Astrocyte (in vitro differentiated cells and primary cell): ENCODE results near the gene CELSR3. TPM values are rescaled to one million over a fixed set of nuclear protein-coding genes. Genes with fewer than 3 reads are reported as not detected.

ENCODE experiments used
- DNase-seq: peaks from one replicate; pipeline ENCODE4 v3.0.0-alpha.2; 2010; ENCODE audit warnings: low read depth
- FAIRE-seq: peaks from 2 replicates; lab custom pipeline; 2011; peaks lifted over from hg19 to GRCh38; lab: Jason Lieb, UNC
- H2AFZ ChIP-seq: 2 replicates; pipeline ENCODE4 v1.6.0; 2012; ENCODE audit warnings: low read depth, low read length, inconsistent platforms
- H3K27ac ChIP-seq: 2 replicates; pipeline ENCODE4 v1.5.1; 2011; ENCODE audit warnings: low read depth, low read length, inconsistent platforms
- H3K27me3 ChIP-seq: 2 replicates; pipeline ENCODE4 v1.6.0; 2011; ENCODE audit warnings: low read length, inconsistent platforms; ENCODE audit not compliant: insufficient read depth
- H3K36me3 ChIP-seq: 2 replicates; pipeline ENCODE4 v1.5.1; 2011; ENCODE audit warnings: low read length, inconsistent platforms; ENCODE audit not compliant: insufficient read depth
- H3K4me1 ChIP-seq: 2 replicates; pipeline ENCODE4 v1.5.1; 2011; ENCODE audit warnings: low read length, inconsistent platforms; ENCODE audit not compliant: insufficient read depth
- H3K4me2 ChIP-seq: 2 replicates; pipeline ENCODE4 v1.6.0; 2012; ENCODE audit warnings: low read length, inconsistent platforms
- H3K4me3 ChIP-seq: 2 replicates; pipeline ENCODE4 v1.5.1; 2011; ENCODE audit warnings: low read depth, mild to moderate bottlenecking, low read length, inconsistent platforms; ENCODE audit not compliant: insufficient read depth
- H3K79me2 ChIP-seq: 2 replicates; pipeline ENCODE4 v1.6.0; 2012; ENCODE audit warnings: mild to moderate bottlenecking, low read length, inconsistent platforms; ENCODE audit not compliant: insufficient read depth
- H3K9ac ChIP-seq: 2 replicates; pipeline ENCODE4 v1.6.0; 2012; ENCODE audit warnings: mild to moderate bottlenecking, low read length, inconsistent platforms
- H3K9me3 ChIP-seq: 2 replicates; pipeline ENCODE4 v1.5.1; 2012; ENCODE audit warnings: low read depth, mild to moderate bottlenecking, low read length, inconsistent platforms; ENCODE audit not compliant: insufficient read depth
- H4K20me1 ChIP-seq: 2 replicates; pipeline ENCODE4 v1.6.0; 2012; ENCODE audit warnings: low read length, inconsistent platforms; ENCODE audit not compliant: insufficient read depth
- H3K27ac Mint-ChIP-seq: one replicate; pipeline ENCODE4 v1.8.0; 2021; ENCODE audit warnings: mild to moderate bottlenecking, mixed read lengths; ENCODE audit not compliant: unreplicated experiment
- H3K27me3 Mint-ChIP-seq: one replicate; pipeline ENCODE4 v1.8.0; 2021; ENCODE audit warnings: low read depth, mixed read lengths; ENCODE audit not compliant: unreplicated experiment
- H3K36me3 Mint-ChIP-seq: one replicate; pipeline ENCODE4 v1.8.0; 2021; ENCODE audit warnings: low read depth, mixed read lengths; ENCODE audit not compliant: unreplicated experiment
- H3K4me1 Mint-ChIP-seq: one replicate; pipeline ENCODE4 v1.8.0; 2021; ENCODE audit warnings: low read depth, mixed read lengths; ENCODE audit not compliant: unreplicated experiment
- H3K4me3 Mint-ChIP-seq: one replicate; pipeline ENCODE4 v1.8.0; 2021; ENCODE audit warnings: mild to moderate bottlenecking, moderate library complexity, mixed read lengths; ENCODE audit not compliant: unreplicated experiment
- H3K9me3 Mint-ChIP-seq: one replicate; pipeline ENCODE4 v1.8.0; 2021; ENCODE audit warnings: mild to moderate bottlenecking, mixed read lengths; ENCODE audit not compliant: unreplicated experiment
- EZH2 ChIP-seq: IDR thresholded peaks from 2 replicates; pipeline ENCODE4 v1.6.1; 2012; ENCODE audit warnings: mild to moderate bottlenecking, low read length, inconsistent platforms; ENCODE audit not compliant: insufficient read depth
- total RNA-seq: library from RNA; stranded (reverse); gene quantifications from 2 replicates; pipeline ENCODE4 v1.2.1, GENCODE V29; 2021
- TF ChIP-seq, protein P1 (sequence below): IDR thresholded peaks from 2 replicates; pipeline ENCODE4 v1.5.1; 2011; ENCODE audit warnings: low read depth, mild to moderate bottlenecking, inconsistent platforms, low read length, moderate library complexity; ENCODE audit not compliant: insufficient read depth

CELSR3 gene
- total RNA-seq, 1 donor from 2014 or later: 8.6 TPM

DNA sequence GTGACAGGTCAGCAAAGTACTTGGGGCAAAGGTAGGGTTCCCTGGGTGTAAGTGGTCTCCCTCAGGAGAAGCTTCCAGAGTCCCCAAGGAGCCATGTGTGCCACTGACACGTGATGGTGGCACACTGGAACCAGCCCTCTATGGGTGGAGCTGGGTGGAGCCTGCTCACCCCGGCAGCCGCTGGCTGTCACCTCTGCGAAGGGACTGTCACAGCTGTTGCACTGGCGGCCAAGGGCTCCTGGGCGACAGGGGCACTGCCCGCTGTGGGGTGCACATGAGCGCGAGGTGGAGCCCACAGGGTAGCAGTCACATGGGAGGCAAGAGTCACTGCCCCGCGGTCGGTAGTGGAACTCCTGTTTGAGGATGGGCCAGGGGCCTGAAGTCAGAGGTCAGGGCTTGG is 12.0 kb downstream of the CELSR3 start:
- Histone ChIP-seq H3K9me3 (no peaks in the 10 kb centered on the region), H3K27me3 (no peaks in the 10 kb centered on the region), H3K27ac (no peak overlapping the region), H3K4me1 (no peaks in the 10 kb centered on the region), H3K4me3 (no peak overlapping the region), H3K36me3 (no peaks in the 10 kb centered on the region), H3K79me2 (no peaks in the 10 kb centered on the region), H3K4me2 (no peak overlapping the region), H4K20me1 (peaks cover 3% of the 10 kb centered on the region), H3K9ac (no peak overlapping the region), H2AFZ (no peak overlapping the region)
- Mint-ChIP-seq H3K4me3 (no peak overlapping the region), H3K27ac (no peak overlapping the region), H3K36me3 (peaks cover 26% of the 10 kb centered on the region), H3K27me3 (peaks cover 16% of the 10 kb centered on the region), H3K4me1 (no peaks in the 10 kb centered on the region), H3K9me3 (peaks cover 3% of the 10 kb centered on the region)
- TF ChIP-seq, protein P1, sequence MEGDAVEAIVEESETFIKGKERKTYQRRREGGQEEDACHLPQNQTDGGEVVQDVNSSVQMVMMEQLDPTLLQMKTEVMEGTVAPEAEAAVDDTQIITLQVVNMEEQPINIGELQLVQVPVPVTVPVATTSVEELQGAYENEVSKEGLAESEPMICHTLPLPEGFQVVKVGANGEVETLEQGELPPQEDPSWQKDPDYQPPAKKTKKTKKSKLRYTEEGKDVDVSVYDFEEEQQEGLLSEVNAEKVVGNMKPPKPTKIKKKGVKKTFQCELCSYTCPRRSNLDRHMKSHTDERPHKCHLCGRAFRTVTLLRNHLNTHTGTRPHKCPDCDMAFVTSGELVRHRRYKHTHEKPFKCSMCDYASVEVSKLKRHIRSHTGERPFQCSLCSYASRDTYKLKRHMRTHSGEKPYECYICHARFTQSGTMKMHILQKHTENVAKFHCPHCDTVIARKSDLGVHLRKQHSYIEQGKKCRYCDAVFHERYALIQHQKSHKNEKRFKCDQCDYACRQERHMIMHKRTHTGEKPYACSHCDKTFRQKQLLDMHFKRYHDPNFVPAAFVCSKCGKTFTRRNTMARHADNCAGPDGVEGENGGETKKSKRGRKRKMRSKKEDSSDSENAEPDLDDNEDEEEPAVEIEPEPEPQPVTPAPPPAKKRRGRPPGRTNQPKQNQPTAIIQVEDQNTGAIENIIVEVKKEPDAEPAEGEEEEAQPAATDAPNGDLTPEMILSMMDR: no peak
- no peak for TF ChIP-seq EZH2
- FAIRE-seq (no peak), DNase-seq (no peak)

DNA sequence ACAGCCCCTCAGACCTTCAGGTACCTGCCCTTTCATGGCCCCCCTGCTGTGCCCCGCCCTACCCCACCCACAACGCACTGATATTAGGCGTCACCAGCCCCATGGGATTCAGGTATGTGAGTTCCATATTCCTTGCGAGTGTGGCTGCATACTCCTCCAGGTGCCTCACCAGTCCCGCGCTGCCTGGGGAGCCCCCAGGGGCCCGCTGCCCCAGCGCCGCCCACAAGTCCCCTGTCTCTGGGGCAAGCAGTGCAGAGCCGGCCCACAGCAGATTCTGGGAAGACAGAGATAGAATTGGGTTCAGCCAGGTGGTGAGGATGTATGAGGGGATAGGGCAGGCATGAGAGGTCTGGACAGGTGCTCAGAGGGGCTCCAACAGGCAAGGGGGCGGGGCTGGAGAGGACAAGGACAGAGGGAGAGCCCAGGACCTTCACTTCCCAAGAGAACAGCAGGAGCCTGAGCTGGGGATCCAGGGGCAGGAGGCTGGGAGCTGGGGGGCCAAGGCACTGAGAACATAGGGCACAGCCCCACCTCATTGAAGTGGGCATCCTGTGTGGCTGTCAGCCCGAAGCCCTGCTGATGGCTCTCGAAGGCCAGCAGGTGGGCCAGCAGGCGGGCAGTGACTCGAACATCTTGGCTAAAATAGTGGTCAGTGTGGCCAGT is 14.4 kb downstream of the CELSR3 start:
- FAIRE-seq (no peak), DNase-seq (no peak)
- no peaks in the 10 kb centered on the region for H3K4me1 Mint-ChIP-seq
- no peak overlapping the region for H3K4me2 ChIP-seq
- H3K79me2 ChIP-seq: no peaks in the 10 kb centered on the region
- H2AFZ ChIP-seq: no peak overlapping the region
- no peak overlapping the region for H3K27ac Mint-ChIP-seq
- no peaks in the 10 kb centered on the region for H3K36me3 ChIP-seq
- peaks cover 17% of the 10 kb centered on the region for H3K27me3 Mint-ChIP-seq
- no peak overlapping the region for H3K4me3 Mint-ChIP-seq
- H3K9ac ChIP-seq: no peak overlapping the region
- no peak overlapping the region for H3K27ac ChIP-seq
- no peak for TF ChIP-seq EZH2
- TF ChIP-seq, protein P1: no peak
- no peaks in the 10 kb centered on the region for H3K27me3 ChIP-seq
- H3K4me3 ChIP-seq: no peak overlapping the region
- no peaks in the 10 kb centered on the region for H3K9me3 ChIP-seq
- H3K4me1 ChIP-seq: no peaks in the 10 kb centered on the region
- no peaks in the 10 kb centered on the region for H3K9me3 Mint-ChIP-seq
- H3K36me3 Mint-ChIP-seq: peaks cover 18% of the 10 kb centered on the region
- H4K20me1 ChIP-seq: no peaks in the 10 kb centered on the region

DNA sequence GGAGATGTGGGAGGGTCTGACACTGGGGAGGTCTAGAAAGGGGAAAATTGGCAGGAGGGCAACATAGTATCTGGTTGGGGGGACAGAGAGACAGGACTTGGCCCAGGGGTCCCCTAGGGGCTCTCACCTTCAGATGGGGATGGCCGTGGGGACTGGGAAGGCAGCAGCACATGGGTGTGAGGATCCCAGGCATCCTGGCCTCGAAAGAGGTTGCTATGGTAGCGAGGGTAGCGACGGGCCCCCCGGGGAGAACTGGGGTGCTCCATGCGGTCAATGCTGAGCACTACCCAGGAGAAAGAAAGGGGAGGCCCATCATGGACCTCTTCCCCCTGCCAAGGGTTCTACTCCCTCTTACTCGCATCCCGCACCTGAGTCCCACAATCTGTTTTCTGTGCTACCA is 15.0 kb downstream of the CELSR3 start:
- Mint-ChIP-seq H3K9me3 (no peaks in the 10 kb centered on the region), H3K27me3 (peaks cover 16% of the 10 kb centered on the region), H3K4me1 (no peaks in the 10 kb centered on the region), H3K27ac (no peak overlapping the region), H3K36me3 (peaks cover 19% of the 10 kb centered on the region), H3K4me3 (no peak overlapping the region)
- H4K20me1 ChIP-seq: no peaks in the 10 kb centered on the region
- no peak overlapping the region for H3K9ac ChIP-seq
- H3K36me3 ChIP-seq: no peaks in the 10 kb centered on the region
- TF ChIP-seq, protein P1: no peak
- no peak for TF ChIP-seq EZH2
- no peak overlapping the region for H3K27ac ChIP-seq
- DNase-seq: no peak
- H3K4me2 ChIP-seq: no peak overlapping the region
- H3K4me3 ChIP-seq: no peak overlapping the region
- no peaks in the 10 kb centered on the region for H3K79me2 ChIP-seq
- no peaks in the 10 kb centered on the region for H3K4me1 ChIP-seq
- FAIRE-seq: no peak
- no peaks in the 10 kb centered on the region for H3K9me3 ChIP-seq
- no peak overlapping the region for H2AFZ ChIP-seq
- H3K27me3 ChIP-seq: no peaks in the 10 kb centered on the region
